ENCODE measurements around the gene ITGB3. TPM values are rescaled to one million over a fixed set of nuclear protein-coding genes. Genes with fewer than 3 reads are reported as not detected.

Gene ITGB3
- total RNA-seq, 1 experiment from 2014 or later: not detected

DNA sequence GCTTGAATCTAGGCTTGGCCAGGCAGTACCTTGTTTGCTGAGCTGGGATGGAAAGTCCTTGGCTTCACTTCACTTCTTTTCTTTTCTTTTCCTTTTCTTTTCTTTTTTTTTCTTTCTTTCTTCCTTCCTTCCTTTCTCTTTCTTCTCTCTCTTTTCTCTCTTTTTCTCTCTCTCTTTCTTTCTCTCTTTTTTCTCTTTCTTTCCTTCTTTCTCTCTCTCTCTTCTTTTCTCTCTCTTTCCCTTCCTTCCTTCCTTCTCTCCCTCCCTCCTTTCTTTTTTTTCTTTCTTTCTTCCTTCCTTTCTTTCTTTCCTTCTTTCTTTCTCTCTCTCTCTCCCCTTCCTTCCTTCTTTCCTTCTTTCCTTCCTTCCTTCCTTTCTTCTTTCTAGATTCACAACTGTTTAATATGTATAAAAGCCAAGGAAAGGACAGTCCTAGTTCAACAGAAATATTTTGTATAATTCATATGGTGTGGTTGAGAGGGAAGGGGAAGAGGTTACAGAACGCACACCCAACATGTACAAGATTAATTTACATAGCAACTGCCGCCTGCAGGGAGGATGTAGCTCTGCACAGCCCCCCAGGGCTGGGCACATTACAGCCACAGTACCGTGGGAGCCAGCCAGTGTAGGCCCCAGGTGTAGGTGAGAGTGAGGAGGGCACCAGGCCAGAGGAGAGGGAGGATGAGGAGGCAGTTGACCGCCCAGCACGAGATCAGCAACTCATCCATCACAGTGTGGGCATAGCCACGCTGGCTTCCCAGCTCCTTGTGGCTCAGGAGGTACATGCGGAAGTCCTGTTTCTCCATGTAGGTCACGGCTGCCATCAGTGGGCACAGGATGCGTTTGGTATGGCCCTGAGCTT, 9.7 kb upstream of the ITGB3 start:
- ChIA-PET POLR2A (no interaction called here), CTCF (no interaction called here), RAD21 (ENCODE audit: low non-redundant PET in 1 of 2, low total read pairs in 2 of 2, uncharacterized antibody in 2 of 2, unreplicated experiment in 2 of 2) (no interaction called here)
- Histone ChIP-seq H3K4me3 (replicated peaks in 1 of 2; ENCODE audit: low read depth in 1 of 2, low read length in 2 of 2) (no peak overlapping the region), H3K4me1 (ENCODE audit: control insufficient read depth in 1 of 2, insufficient read depth in 2 of 2, low read length in 2 of 2) (peaks cover 8 to 16% of the 10 kb centered on the region in 2 experiments), H3K9ac (ENCODE audit: low read length) (no peak overlapping the region), H3K9me3 (ENCODE audit: control insufficient read depth in 1 of 2, insufficient read depth in 1 of 2, low read depth in 1 of 2, low read length in 2 of 2) (no peaks in the 10 kb centered on the region), H3K27ac (ENCODE audit: low read depth, low read length) (no peak overlapping the region), H2AFZ (ENCODE audit: low read depth, low read length, poor library complexity, severe bottlenecking) (no peak overlapping the region), H3K9me2 (ENCODE audit: insufficient read depth) (no peaks in the 10 kb centered on the region), H3K36me3 (ENCODE audit: control insufficient read depth in 1 of 2, insufficient read depth in 2 of 2, low read length in 2 of 2) (no peaks in the 10 kb centered on the region), H4K20me1 (ENCODE audit: insufficient read depth) (no peaks in the 10 kb centered on the region), H3K4me2 (ENCODE audit: low read length) (no peak overlapping the region), H3K27me3 (ENCODE audit: insufficient read depth, low read length) (no peaks in the 10 kb centered on the region), H3K79me2 (ENCODE audit: insufficient read depth, low read length) (no peaks in the 10 kb centered on the region)
- BruUV-seq (replicated peaks): no TSS peak
- ATAC-seq (no peak), DNase-seq (ENCODE audit: low read depth, low spot score) (no peak)
- TF ChIP-seq POLR2AphosphoS5 (IDR thresholded peaks at IDR 0.05; ENCODE audit: low read depth, low read length) (no peak), EZH2 (IDR thresholded peaks at IDR 0.05) (no peak), RAD21 (IDR thresholded peaks at IDR 0.05; ENCODE audit: low read depth) (no peak), ELF1 (IDR thresholded peaks at IDR 0.05; ENCODE audit: borderline replicate concordance, low read depth) (no peak), CEBPB (IDR thresholded peaks at IDR 0.05; ENCODE audit: low read depth) (no peak), SP1 (IDR thresholded peaks at IDR 0.05; ENCODE audit: low read depth) (no peak), SRF (IDR thresholded peaks at IDR 0.05; ENCODE audit: low read depth) (no peak), FOSL1 (IDR thresholded peaks at IDR 0.05; ENCODE audit: low read depth) (no peak), YY1 (IDR thresholded peaks at IDR 0.05; ENCODE audit: extremely low read depth, insufficient replicate concordance, low read depth, low read length) (no peak)
- TF ChIP-seq, protein P1, sequence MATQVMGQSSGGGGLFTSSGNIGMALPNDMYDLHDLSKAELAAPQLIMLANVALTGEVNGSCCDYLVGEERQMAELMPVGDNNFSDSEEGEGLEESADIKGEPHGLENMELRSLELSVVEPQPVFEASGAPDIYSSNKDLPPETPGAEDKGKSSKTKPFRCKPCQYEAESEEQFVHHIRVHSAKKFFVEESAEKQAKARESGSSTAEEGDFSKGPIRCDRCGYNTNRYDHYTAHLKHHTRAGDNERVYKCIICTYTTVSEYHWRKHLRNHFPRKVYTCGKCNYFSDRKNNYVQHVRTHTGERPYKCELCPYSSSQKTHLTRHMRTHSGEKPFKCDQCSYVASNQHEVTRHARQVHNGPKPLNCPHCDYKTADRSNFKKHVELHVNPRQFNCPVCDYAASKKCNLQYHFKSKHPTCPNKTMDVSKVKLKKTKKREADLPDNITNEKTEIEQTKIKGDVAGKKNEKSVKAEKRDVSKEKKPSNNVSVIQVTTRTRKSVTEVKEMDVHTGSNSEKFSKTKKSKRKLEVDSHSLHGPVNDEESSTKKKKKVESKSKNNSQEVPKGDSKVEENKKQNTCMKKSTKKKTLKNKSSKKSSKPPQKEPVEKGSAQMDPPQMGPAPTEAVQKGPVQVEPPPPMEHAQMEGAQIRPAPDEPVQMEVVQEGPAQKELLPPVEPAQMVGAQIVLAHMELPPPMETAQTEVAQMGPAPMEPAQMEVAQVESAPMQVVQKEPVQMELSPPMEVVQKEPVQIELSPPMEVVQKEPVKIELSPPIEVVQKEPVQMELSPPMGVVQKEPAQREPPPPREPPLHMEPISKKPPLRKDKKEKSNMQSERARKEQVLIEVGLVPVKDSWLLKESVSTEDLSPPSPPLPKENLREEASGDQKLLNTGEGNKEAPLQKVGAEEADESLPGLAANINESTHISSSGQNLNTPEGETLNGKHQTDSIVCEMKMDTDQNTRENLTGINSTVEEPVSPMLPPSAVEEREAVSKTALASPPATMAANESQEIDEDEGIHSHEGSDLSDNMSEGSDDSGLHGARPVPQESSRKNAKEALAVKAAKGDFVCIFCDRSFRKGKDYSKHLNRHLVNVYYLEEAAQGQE (IDR thresholded peaks at IDR 0.05; ENCODE audit: low read depth): no peak
- TF ChIP-seq, protein P2, sequence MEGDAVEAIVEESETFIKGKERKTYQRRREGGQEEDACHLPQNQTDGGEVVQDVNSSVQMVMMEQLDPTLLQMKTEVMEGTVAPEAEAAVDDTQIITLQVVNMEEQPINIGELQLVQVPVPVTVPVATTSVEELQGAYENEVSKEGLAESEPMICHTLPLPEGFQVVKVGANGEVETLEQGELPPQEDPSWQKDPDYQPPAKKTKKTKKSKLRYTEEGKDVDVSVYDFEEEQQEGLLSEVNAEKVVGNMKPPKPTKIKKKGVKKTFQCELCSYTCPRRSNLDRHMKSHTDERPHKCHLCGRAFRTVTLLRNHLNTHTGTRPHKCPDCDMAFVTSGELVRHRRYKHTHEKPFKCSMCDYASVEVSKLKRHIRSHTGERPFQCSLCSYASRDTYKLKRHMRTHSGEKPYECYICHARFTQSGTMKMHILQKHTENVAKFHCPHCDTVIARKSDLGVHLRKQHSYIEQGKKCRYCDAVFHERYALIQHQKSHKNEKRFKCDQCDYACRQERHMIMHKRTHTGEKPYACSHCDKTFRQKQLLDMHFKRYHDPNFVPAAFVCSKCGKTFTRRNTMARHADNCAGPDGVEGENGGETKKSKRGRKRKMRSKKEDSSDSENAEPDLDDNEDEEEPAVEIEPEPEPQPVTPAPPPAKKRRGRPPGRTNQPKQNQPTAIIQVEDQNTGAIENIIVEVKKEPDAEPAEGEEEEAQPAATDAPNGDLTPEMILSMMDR (IDR thresholded peaks at IDR 0.05 in 2 of 3, conservative IDR thresholded peaks at IDR 0.05 in 1 of 3; ENCODE audit: borderline replicate concordance in 1 of 3, insufficient read depth in 1 of 3, low read depth in 2 of 3, low read length in 2 of 3): no peak
- TF ChIP-seq, protein P3, sequence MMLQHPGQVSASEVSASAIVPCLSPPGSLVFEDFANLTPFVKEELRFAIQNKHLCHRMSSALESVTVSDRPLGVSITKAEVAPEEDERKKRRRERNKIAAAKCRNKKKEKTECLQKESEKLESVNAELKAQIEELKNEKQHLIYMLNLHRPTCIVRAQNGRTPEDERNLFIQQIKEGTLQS (IDR thresholded peaks at IDR 0.05): no peak
- intact Hi-C loops (cut with micrococcal nuclease): no loop called here

Data from HCT116 (cell line).